ENCODE data around the gene OR2J3.

GRCh38 chr6:29153083-29153482 is 45.2 kb downstream of the OR2J3 start:
- TF ChIP-seq YY1 (IDR thresholded peaks at IDR 0.05; ENCODE audit: insufficient read depth, insufficient read length) = no peak
- no peak for TF ChIP-seq ZNF274 (IDR thresholded peaks at IDR 0.05; ENCODE audit: low read depth, low read length)
